Testis (tissue), 3 donors: ENCODE measurements around the gene ASTN1. TPM values are rescaled to one million over a fixed set of nuclear protein-coding genes. Genes with fewer than 3 reads are reported as not detected.

ENCODE experiments used
- DNase-seq: peaks from one replicate; pipeline ENCODE4 v3.0.0-alpha.2; 2019
- H3K27ac ChIP-seq, 2 donors: fragments of 200-600 bp; sonication (generic); one replicate each; pipeline ENCODE4 v1.5.1; 2019
- H3K27me3 ChIP-seq: fragments of 200-600 bp; sonication (generic); one replicate; pipeline ENCODE4 v1.5.1; 2019
- H3K36me3 ChIP-seq: fragments of 200-600 bp; sonication (generic); one replicate; pipeline ENCODE4 v1.5.1; 2017; ENCODE audit warnings: low read depth; ENCODE audit errors: missing control alignments
- H3K4me1 ChIP-seq: fragments of 200-600 bp; sonication (generic); one replicate; pipeline ENCODE4 v1.5.1; 2019
- H3K4me3 ChIP-seq, 2 donors: fragments of 200-600 bp; sonication (generic); one replicate each; pipeline ENCODE4 v1.5.1; 2017 to 2019
- H3K9me3 ChIP-seq: fragments of 200-600 bp; sonication (generic); one replicate; pipeline ENCODE4 v1.5.1; 2017
- POLR2A ChIP-seq: fragments of 450-650 bp; IDR thresholded peaks from one replicate; pipeline ENCODE4 v1.6.1; 2017; ENCODE audit warnings: antibody characterized with exemption, mild to moderate bottlenecking, moderate library complexity
- WGBS, 2 donors: methylation state at CpG; one replicate each; pipeline ENCODE4 v1.1.5; 2018; 5-methylcytosine and 5-hydroxymethylcytosine counted together
- intact Hi-C: fragments of 100-400 bp; cut with DNase I; formaldehyde crosslinking; loops from one replicate; pipeline ENCODE4 v1.15.1; 2023; ENCODE audit warnings: low total_unique reads
- polyA plus RNA-seq: library from polyadenylated mRNA; stranded (reverse); fragments of 350-450 nt; fragmentation: Illumina TruSeq; extraction: RNeasy Lipid Tissue Mini Kit (QIAGEN cat#74804); gene quantifications from one replicate; pipeline ENCODE4 v1.2.3, GENCODE V29; 2014; ENCODE audit warnings: low read depth, low replicate concordance; ENCODE audit not compliant: insufficient read depth
- total RNA-seq, 2 donors: library from RNA; depleted of rRNA; stranded (reverse); fragments of >200 nt; gene quantifications; one replicate each; pipeline ENCODE4 v1.2.3, GENCODE V29; 2016
- TF ChIP-seq, protein P1 (sequence below), 3 experiments: fragments of 450-650 bp in 2 of 3; fragments of 200-600 bp in 1 of 3; sonication (generic) in 1 of 3; IDR thresholded peaks; one replicate each; pipeline ENCODE4 v1.5.1; 2016 to 2019; ENCODE audit warnings: antibody characterized with exemption in 3 of 3, mild to moderate bottlenecking in 2 of 3, moderate library complexity in 1 of 3

The ASTN1 gene
- total and polyA plus RNA-seq, 3 donors from 2014 or later: 1.2 to 2.7 (median 2.1) TPM

DNA sequence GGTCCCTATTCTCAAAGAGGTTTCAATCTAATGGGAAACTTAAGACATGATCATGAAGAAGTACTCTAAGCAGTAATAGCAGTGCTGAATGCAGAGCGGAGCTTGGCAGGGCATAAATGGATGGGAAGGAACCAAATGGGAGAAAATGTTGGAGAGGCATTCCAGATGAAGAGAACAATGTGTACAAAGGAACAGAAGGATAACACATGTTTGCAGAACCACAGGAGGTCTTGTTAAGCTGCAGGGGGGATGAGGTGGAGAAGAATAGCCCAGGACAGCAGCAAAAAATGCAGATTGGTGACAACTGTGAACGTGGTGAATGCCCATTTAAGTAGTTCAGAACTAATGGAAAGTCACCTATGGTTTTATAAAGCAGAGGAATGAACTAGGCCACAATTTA is 99.1 kb downstream of the ASTN1 start:
- WGBS, 2 donors: 83 to 85% methylated on average over 2 of the region's 2 CpGs

DNA sequence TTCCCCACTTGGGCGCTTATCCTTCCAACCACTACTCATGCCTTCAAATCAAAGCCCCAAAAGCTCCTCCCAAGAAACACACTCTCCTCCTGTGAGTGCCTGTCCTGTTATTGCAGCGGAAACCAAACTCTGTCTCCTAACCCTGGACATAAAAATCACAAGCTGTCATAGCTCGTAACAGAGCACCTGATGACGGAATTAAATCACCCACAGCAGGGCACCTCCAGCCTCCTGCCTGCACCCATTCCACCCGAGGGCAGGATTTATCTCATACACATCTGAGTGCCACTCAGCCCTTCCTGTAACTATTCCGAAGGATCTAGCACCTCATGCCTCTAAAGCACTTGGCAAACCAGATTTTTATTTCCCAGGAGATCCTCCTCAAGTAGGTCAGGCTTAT is 100.9 kb downstream of the ASTN1 start:
- H3K4me1 ChIP-seq: no peaks in the 10 kb centered on the region
- intact Hi-C loops: no loop called here
- 88 to 89% methylated on average over 6 of the region's 6 CpGs for WGBS, 2 donors
- H3K9me3 ChIP-seq: no peaks in the 10 kb centered on the region
- H3K4me3 ChIP-seq: no peak overlapping the region
- H3K36me3 ChIP-seq: no peaks in the 10 kb centered on the region
- no peaks in the 10 kb centered on the region for H3K27me3 ChIP-seq
- no peak overlapping the region for H3K27ac ChIP-seq
- DNase-seq: no peak
- TF ChIP-seq POLR2A: no peak
- TF ChIP-seq, protein P1, sequence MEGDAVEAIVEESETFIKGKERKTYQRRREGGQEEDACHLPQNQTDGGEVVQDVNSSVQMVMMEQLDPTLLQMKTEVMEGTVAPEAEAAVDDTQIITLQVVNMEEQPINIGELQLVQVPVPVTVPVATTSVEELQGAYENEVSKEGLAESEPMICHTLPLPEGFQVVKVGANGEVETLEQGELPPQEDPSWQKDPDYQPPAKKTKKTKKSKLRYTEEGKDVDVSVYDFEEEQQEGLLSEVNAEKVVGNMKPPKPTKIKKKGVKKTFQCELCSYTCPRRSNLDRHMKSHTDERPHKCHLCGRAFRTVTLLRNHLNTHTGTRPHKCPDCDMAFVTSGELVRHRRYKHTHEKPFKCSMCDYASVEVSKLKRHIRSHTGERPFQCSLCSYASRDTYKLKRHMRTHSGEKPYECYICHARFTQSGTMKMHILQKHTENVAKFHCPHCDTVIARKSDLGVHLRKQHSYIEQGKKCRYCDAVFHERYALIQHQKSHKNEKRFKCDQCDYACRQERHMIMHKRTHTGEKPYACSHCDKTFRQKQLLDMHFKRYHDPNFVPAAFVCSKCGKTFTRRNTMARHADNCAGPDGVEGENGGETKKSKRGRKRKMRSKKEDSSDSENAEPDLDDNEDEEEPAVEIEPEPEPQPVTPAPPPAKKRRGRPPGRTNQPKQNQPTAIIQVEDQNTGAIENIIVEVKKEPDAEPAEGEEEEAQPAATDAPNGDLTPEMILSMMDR (IDR thresholded peaks at IDR 0.05): no peak

More for the DNA sequence above, 99.1 kb downstream of the ASTN1 start:
- TF ChIP-seq POLR2A: no peak
- TF ChIP-seq, protein P1 (IDR thresholded peaks at IDR 0.05): no peak
- intact Hi-C loops: no loop called here
- H3K27ac ChIP-seq: no peak overlapping the region
- no peaks in the 10 kb centered on the region for H3K4me1 ChIP-seq
- no peak overlapping the region for H3K4me3 ChIP-seq
- DNase-seq: no peak
- no peaks in the 10 kb centered on the region for H3K27me3 ChIP-seq
- H3K9me3 ChIP-seq: no peaks in the 10 kb centered on the region
- H3K36me3 ChIP-seq: no peaks in the 10 kb centered on the region

DNA sequence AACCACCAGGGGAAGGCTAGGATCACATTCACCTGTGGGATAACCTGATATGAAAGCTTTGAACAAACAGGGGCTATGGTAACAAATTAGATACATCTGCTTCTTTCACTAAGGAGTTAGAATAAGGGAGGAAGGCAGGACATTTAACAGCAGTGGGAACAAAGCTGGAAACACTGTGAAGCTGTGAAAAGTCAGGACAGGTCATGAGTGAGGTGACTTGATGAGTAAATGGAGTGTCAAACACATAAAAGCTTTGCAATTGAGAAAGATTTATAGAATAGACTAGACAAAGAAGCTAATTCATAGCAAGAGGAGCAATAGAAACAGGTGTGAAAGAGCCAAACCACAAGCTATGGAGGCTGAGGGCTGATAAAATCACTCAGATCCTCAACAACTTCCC is 110.0 kb downstream of the ASTN1 start:
- Histone ChIP-seq H3K27me3 (no peaks in the 10 kb centered on the region), H3K4me3 (no peak overlapping the region), H3K36me3 (no peaks in the 10 kb centered on the region), H3K27ac (no peak overlapping the region), H3K9me3 (no peaks in the 10 kb centered on the region), H3K4me1 (no peaks in the 10 kb centered on the region)
- intact Hi-C loops: no loop called here
- no peak for TF ChIP-seq POLR2A
- TF ChIP-seq, protein P1 (IDR thresholded peaks at IDR 0.05): no peak
- no peak for DNase-seq

DNA sequence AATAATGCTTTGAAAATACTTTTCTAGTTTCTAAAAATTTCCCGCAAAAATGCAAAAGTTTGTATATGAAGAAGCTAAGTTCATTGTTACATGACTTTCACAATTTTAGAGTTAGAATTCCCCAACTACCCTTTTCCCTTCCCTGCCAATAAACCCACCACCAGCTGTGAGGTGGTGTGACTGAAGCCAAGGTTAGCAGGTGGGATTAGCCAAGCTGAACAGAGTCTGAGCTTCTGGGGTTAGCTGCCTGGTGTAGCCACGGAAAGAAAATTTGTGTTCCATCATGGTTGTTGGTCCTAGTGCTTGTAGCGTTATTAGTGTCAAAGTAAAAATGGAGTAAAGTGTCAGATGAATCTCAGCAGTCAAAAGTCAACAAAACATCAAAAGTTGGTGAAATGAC is 110.9 kb downstream of the ASTN1 start:
- Histone ChIP-seq H3K27me3 (no peaks in the 10 kb centered on the region), H3K27ac (no peak overlapping the region), H3K4me1 (no peaks in the 10 kb centered on the region), H3K4me3 (no peak overlapping the region), H3K36me3 (no peaks in the 10 kb centered on the region), H3K9me3 (no peaks in the 10 kb centered on the region)
- TF ChIP-seq, protein P1 (IDR thresholded peaks at IDR 0.05): no peak
- no peak for TF ChIP-seq POLR2A
- 85 to 90% methylated on average over 3 of the region's 3 CpGs for WGBS, 2 donors
- DNase-seq: no peak
- intact Hi-C loops: no loop called here

DNA sequence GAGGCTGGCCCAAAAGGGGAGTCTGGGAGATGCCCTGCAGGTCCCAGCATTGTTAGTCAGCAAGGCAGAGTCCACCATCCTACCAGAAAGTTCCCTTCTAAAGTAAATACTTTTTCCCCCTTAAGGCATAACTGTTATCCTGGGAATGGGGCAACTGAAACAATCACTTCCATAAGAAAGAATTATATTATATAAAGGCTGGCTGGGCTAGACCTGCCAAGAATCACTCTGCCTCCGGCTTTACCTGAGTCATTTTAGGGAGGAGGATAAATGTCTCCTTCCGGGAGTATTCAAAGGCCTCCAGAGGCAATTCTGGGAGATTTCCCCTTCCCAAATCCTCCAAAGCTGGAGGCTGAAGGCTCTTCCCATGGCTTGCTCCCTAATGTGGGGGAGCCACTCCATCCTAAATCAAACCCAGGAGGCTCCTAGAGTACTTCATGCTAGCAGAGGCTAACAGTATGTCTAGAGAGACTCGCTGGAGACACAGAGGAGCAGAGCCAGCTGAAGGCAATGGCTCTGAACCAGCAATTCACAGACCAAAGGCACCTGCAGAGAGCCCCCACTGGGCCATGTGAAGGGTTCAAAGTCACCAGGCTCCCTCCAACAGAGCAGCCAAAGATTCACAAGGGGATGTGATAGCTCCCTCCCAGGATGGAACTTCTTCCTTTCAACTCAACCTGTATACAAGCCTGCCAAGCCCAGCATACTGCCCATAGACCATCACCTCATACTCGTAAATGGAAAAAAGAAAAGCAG is 116.0 kb downstream of the ASTN1 start:
- WGBS, 2 donors: 89 to 90% methylated on average over 4 of the region's 4 CpGs

More for the DNA sequence above, 116.0 kb downstream of the ASTN1 start:
- Histone ChIP-seq H3K27ac (no peak overlapping the region), H3K4me3 (no peak overlapping the region), H3K36me3 (no peaks in the 10 kb centered on the region), H3K27me3 (no peaks in the 10 kb centered on the region), H3K9me3 (no peaks in the 10 kb centered on the region), H3K4me1 (no peaks in the 10 kb centered on the region)
- DNase-seq: no peak
- intact Hi-C loops: no loop called here
- TF ChIP-seq, protein P1 (IDR thresholded peaks at IDR 0.05): no peak
- TF ChIP-seq POLR2A: no peak
